GM12801 (cell line): ENCODE results near the gene FBXO33.

Experiments used
- CTCF ChIP-seq: IDR thresholded peaks from one replicate; pipeline ENCODE4 v1.5.1; 2011; ENCODE audit warnings: control low read depth; ENCODE audit not compliant: insufficient read length; ENCODE audit errors: extremely low read depth

FBXO33 gene

GRCh38 chr14:39432179-39432618, at the start of gene FBXO33:
Gene FBXO33, minus strand, starts transcription at chr14:39432433. Its CDS starts 271 bp downstream, at chr14:39432162.
- TF ChIP-seq CTCF = no peak

GRCh38 chr14:39474416-39474911, 42.2 kb upstream of the FBXO33 start:
- TF ChIP-seq CTCF = no peak

- TF ChIP-seq CTCF = no peak
These were observed 39.8 kb upstream of the FBXO33 start for GRCh38 chr14:39472078-39472477.

GRCh38 chr14:39469094-39469710, 37.0 kb upstream of the FBXO33 start:
- TF ChIP-seq CTCF = no peak

- TF ChIP-seq CTCF = no peak
These were observed 35.8 kb upstream of the FBXO33 start for GRCh38 chr14:39467889-39468524.

GRCh38 chr14:39459795-39460478, 27.7 kb upstream of the FBXO33 start:
- no peak for TF ChIP-seq CTCF

GRCh38 chr14:39456702-39457250, 24.5 kb upstream of the FBXO33 start:
- no peak for TF ChIP-seq CTCF
